Suprapubic skin (tissue), 4 donors: ENCODE data around the gene NAA38. TPM values are rescaled to one million over a fixed set of nuclear protein-coding genes. Genes with fewer than 3 reads are reported as not detected.

Source experiments
- DNase-seq, 2 donors: peaks; one replicate each; pipeline ENCODE4 v3.0.0-alpha.2; 2019; ENCODE audit warnings: low spot score in 2 of 2
- H3K27ac ChIP-seq: fragments of 200-600 bp; sonication (generic); one replicate; pipeline ENCODE4 v1.5.1; 2019
- H3K27me3 ChIP-seq: fragments of 200-600 bp; sonication (generic); one replicate; pipeline ENCODE4 v1.5.1; 2019
- H3K36me3 ChIP-seq: fragments of 200-600 bp; sonication (generic); one replicate; pipeline ENCODE4 v1.5.1; 2019
- H3K4me1 ChIP-seq: fragments of 200-600 bp; sonication (generic); one replicate; pipeline ENCODE4 v1.5.1; 2019
- H3K4me3 ChIP-seq: fragments of 200-600 bp; sonication (generic); one replicate; pipeline ENCODE4 v1.5.1; 2019; ENCODE audit warnings: mild to moderate bottlenecking
- H3K9me3 ChIP-seq: fragments of 200-600 bp; sonication (generic); one replicate; pipeline ENCODE4 v1.5.1; 2019
- EP300 ChIP-seq: sonication (generic); formaldehyde crosslinking; IDR thresholded peaks from one replicate; pipeline ENCODE4 v1.6.1; 2017; ENCODE audit warnings: antibody characterized with exemption
- POLR2A ChIP-seq, 2 donors: fragments of 450-650 bp; IDR thresholded peaks; one replicate each; pipeline ENCODE4 v1.6.1; 2017; ENCODE audit warnings: antibody characterized with exemption in 2 of 2, mild to moderate bottlenecking in 2 of 2, moderate library complexity in 2 of 2
- POLR2AphosphoS5 ChIP-seq, 3 donors: sonication (generic); formaldehyde crosslinking; IDR thresholded peaks; one replicate each; pipeline ENCODE4 v1.6.1; 2017; ENCODE audit warnings: antibody characterized with exemption in 3 of 3
- WGBS: methylation state at CpG from one replicate; pipeline ENCODE4 v1.1.5; 2018; 5-methylcytosine and 5-hydroxymethylcytosine counted together
- total RNA-seq, 4 donors: library from RNA; depleted of rRNA; stranded (reverse); fragments of >200 nt; gene quantifications; one replicate each; pipeline ENCODE4 v1.1.0, GENCODE V29; 2016
- TF ChIP-seq, protein P1 (sequence below), 2 donors: fragments of 200-600 bp in 1 of 2; fragments of 450-650 bp in 1 of 2; sonication (generic) in 1 of 2; IDR thresholded peaks; one replicate each; pipeline ENCODE4 v1.5.1; 2016 to 2019; ENCODE audit warnings: antibody characterized with exemption in 2 of 2, mild to moderate bottlenecking in 1 of 2, moderate library complexity in 1 of 2

Gene NAA38
- total RNA-seq, 4 donors from 2014 or later, result 46.2 to 90.6 (median 47.6) TPM

DNA sequence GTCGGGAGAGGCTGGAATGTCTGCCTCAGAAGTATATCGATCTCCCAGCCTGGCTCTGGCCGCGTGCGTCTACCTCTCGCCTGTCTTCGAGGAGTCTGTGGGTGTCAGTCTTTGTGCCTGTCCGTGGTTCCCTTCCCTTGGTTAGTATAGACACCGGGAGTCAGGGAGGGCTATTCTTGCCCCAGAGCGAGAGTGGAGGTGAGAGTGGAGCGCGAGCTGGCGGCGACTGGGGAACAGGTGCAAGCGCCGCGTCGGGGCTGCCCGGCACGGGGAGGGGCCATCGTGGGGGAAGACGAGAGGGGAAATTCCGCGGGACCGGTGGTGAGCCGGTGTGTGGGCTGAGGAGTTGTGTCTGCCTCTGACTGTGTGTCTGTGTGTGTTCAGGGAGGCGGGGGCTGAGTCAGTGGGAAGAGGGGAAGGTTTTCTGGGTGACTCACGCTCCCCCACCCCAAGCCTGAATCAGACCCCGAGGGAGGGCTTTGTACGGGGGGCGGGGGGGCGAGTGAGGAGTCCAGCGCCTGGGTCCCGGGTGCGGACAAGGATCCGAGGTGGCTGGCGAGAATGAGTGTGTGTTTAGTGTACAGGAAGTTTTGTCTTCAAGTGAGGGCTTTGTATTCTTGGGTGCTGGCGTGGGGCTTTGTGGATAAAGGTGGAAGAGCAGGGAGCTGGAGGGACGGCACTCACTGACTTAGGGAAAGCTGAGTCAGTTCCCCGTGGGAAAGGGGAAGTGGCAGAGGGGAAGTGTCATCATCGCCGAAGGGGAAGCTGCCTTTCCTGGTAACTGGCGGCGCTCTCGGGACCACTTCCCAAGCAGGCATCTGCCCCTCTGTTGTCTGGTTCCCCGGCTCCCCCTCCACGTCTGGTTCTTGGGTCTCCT lies 14.7 kb downstream of the NAA38 start:
- Histone ChIP-seq H3K36me3 (peaks cover 23% of the 10 kb centered on the region), H3K4me3 (peak overlapping the region; percentile 76), H3K9me3 (no peaks in the 10 kb centered on the region), H3K27ac (peak overlapping the region; percentile 99), H3K27me3 (no peaks in the 10 kb centered on the region), H3K4me1 (peaks cover 71% of the 10 kb centered on the region)
- WGBS, result under 1% methylated on average over 27 of the region's 47 CpGs
- DNase-seq, result peak in 1 of 2 donors; percentile 94
- peak; percentile 69 for TF ChIP-seq POLR2A (IDR thresholded peaks at IDR 0.05)
- no peak for TF ChIP-seq EP300
- TF ChIP-seq, protein P1, sequence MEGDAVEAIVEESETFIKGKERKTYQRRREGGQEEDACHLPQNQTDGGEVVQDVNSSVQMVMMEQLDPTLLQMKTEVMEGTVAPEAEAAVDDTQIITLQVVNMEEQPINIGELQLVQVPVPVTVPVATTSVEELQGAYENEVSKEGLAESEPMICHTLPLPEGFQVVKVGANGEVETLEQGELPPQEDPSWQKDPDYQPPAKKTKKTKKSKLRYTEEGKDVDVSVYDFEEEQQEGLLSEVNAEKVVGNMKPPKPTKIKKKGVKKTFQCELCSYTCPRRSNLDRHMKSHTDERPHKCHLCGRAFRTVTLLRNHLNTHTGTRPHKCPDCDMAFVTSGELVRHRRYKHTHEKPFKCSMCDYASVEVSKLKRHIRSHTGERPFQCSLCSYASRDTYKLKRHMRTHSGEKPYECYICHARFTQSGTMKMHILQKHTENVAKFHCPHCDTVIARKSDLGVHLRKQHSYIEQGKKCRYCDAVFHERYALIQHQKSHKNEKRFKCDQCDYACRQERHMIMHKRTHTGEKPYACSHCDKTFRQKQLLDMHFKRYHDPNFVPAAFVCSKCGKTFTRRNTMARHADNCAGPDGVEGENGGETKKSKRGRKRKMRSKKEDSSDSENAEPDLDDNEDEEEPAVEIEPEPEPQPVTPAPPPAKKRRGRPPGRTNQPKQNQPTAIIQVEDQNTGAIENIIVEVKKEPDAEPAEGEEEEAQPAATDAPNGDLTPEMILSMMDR (IDR thresholded peaks at IDR 0.05), result no peak
- TF ChIP-seq POLR2AphosphoS5 (IDR thresholded peaks at IDR 0.05), result peak in 2 of 3 donors; percentile 16 to 40

DNA sequence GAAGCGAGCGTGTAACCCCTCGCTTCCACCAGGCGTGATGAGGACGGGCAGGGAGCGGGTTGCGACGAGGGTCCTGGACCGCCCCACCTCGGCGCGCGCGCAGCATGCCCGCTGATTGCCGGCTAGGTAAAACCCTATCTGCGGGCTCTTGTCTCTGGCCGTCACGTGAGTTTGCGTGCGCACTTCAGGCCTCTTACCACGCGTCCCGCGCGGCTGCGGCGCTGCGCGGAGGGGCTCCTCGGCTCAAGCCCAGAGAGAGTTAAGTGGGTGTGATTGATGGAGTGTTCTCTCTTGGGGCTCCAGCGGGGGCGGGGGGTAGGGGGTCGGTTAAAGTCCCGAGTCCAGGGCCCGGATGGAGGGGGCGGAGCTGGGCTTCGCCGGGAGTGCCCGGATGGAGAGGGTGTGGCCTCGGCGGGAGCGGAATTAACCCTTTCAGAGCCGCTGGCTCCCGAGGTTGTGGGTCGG lies 15.4 kb downstream of the NAA38 start:
- Histone ChIP-seq H3K4me1 (peaks cover 77% of the 10 kb centered on the region), H3K27ac (peak overlapping the region; percentile 99), H3K4me3 (peak overlapping the region; percentile 76), H3K9me3 (no peaks in the 10 kb centered on the region), H3K36me3 (peaks cover 16% of the 10 kb centered on the region), H3K27me3 (no peaks in the 10 kb centered on the region)
- 0% methylated on average over 15 of the region's 46 CpGs for WGBS
- DNase-seq, result peak; percentile 95 to 96
- peak in 2 of 3 donors; percentile 3 to 56 for TF ChIP-seq POLR2AphosphoS5 (IDR thresholded peaks at IDR 0.05)
- TF ChIP-seq POLR2A (IDR thresholded peaks at IDR 0.05), result no peak

DNA sequence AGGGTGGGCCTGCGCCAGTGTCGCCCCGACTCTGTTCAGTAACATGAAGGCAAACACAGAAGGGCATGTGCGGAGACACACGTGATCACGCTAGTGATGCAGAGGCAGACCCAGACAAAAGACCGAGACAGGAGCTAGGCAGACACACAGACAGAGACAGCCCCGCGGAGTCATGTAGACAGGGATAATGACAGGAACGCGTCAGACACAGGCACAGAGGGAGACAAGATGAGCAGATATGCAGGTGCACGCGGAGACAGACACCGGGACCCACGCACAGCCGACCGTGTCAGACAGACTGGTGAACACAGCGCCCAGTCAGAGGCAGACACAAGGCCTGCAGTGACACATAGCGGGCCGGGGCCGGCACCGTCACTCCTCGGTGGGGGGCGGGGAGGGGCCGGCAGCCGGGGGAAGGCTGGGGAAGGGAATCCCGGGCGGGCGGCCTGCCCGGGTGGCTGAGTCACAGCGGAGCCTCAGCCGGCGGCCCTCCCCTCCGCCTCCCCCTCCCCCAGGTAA lies 15.9 kb downstream of the NAA38 start:
- TF ChIP-seq, protein P1 (IDR thresholded peaks at IDR 0.05), result peak in 1 of 2 donors; percentile 34
- TF ChIP-seq POLR2AphosphoS5 (IDR thresholded peaks at IDR 0.05), result no peak
- peak overlapping the region; percentile 76 for H3K4me3 ChIP-seq
- peaks cover 11% of the 10 kb centered on the region for H3K36me3 ChIP-seq
- no peaks in the 10 kb centered on the region for H3K27me3 ChIP-seq
- peak overlapping the region; percentile 99 for H3K27ac ChIP-seq
- peaks cover 82% of the 10 kb centered on the region for H3K4me1 ChIP-seq
- peak; percentile 93 to 96 for DNase-seq
- no peaks in the 10 kb centered on the region for H3K9me3 ChIP-seq
- WGBS, result 4% methylated on average over 24 of the region's 34 CpGs

DNA sequence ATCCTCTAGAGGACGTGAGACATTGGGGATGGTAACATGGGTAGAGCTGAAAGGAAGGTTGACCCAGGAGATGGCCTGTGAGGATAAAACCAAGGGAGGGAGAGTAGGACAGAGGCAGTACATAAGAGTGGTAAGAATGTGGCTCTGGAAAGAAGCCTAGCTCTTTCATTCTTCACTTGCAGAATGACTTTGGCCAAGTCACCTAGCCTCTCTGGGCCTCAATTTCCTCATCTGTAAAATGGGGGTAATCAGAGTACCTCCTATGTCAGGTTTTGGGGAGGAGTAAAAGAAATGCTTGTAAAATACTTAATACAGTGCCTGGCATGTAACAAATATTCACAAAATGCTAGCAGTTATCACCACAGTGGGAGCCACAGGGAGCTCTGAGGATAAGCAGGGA lies 16.5 kb downstream of the NAA38 start:
- peaks cover 85% of the 10 kb centered on the region for H3K4me1 ChIP-seq
- H3K27me3 ChIP-seq, result no peaks in the 10 kb centered on the region
- TF ChIP-seq, protein P1 (IDR thresholded peaks at IDR 0.05), result no peak
- TF ChIP-seq POLR2A (IDR thresholded peaks at IDR 0.05), result no peak
- no peak for TF ChIP-seq EP300
- TF ChIP-seq POLR2AphosphoS5 (IDR thresholded peaks at IDR 0.05), result no peak
- peaks cover 5% of the 10 kb centered on the region for H3K36me3 ChIP-seq
- no peak for DNase-seq
- H3K9me3 ChIP-seq, result no peaks in the 10 kb centered on the region
- 86% methylated on average over 1 of the region's 1 CpG for WGBS
- H3K27ac ChIP-seq, result peak overlapping the region; percentile 99
- peak overlapping the region; percentile 76 for H3K4me3 ChIP-seq

DNA sequence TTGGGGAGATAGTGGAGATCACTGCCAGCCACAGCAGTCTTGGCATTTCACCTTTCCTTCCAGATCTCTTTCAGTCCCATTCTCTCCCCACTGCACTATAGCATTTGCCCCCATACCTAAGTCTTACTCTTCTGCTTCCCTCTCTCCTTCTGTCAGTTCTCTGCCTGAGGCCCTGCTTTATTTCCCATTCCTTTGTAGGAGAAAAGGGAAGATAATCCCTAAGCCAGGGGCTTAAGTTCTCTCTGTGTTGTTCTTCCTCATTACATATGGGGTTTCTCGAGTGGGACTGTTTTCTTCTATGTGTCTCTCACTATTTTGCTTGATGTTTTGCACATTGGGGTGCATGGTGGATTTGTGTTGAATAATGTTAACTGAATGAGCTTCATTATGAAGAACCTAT lies 16.9 kb downstream of the NAA38 start:
- peaks cover 1% of the 10 kb centered on the region for H3K36me3 ChIP-seq
- WGBS, result 43% methylated on average over 1 of the region's 1 CpG
- H3K4me1 ChIP-seq, result peaks cover 81% of the 10 kb centered on the region
- H3K27me3 ChIP-seq, result no peaks in the 10 kb centered on the region
- no peak overlapping the region for H3K4me3 ChIP-seq
- H3K9me3 ChIP-seq, result no peaks in the 10 kb centered on the region
- H3K27ac ChIP-seq, result peak overlapping the region; percentile 99
- no peak for TF ChIP-seq POLR2A (IDR thresholded peaks at IDR 0.05)
- TF ChIP-seq, protein P1 (IDR thresholded peaks at IDR 0.05), result no peak
- no peak for TF ChIP-seq POLR2AphosphoS5 (IDR thresholded peaks at IDR 0.05)
- TF ChIP-seq EP300, result no peak
- no peak for DNase-seq
